ENCODE results near the gene FBXO31. TPM values are rescaled to one million over a fixed set of nuclear protein-coding genes. Genes with fewer than 3 reads are reported as not detected.
"Not testable (repeated sequence)": the region's sequence is repeated elsewhere in the genome, so short reads cannot be mapped to it uniquely, and the experiment has no call there.

Gene FBXO31
- total RNA-seq, 2 donors from 2014 or later, result 21.9 to 29.1 TPM

DNA sequence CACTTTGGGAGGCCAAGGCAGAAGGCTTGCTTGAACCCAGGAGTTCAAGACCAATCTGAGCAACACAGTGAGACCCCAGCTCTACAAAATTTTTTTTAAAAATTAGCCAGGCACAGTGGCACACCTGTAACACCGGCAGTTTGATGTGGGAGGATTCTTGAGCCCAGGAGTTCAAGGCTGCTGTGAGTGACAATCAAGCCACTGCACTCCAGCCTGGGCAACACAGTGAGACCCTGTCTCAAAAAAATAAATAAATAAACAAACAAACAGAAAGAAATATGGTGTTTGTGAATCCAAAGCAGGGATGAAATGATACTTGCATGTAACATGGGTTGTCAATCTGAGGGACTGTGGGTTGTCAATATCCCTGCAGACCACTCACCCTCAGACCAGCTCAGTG lies 16.6 kb downstream of the FBXO31 start:
- Mint-ChIP-seq H3K27ac (no peak overlapping the region), H3K4me1 (peaks cover 30% of the 10 kb centered on the region), H3K36me3 (ENCODE audit: low read depth) (peaks cover 30% of the 10 kb centered on the region), H3K27me3 (no peaks in the 10 kb centered on the region), H3K9me3 (no peaks in the 10 kb centered on the region), H3K4me3 (no peak overlapping the region)
- no peak for ATAC-seq (replicated peaks)

DNA sequence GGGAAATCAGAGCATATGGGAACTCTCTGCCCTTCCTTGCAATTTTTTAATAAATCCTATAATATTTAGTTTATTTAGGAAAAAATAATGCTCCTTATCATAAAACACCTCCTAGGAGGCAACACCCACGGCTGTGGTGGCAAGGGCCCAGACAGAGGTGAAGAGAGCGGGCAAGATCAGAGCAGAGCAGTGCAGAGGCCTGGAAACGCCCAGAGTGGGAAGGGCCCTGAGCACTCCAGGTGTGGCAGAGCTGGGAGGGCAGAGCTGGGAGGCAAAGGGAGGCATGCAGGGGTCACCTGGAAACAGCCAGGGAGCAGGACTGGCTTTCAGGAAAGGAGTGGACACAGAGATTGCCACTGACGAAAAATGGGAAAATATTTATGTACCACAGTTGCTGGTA lies 17.3 kb downstream of the FBXO31 start:
- Mint-ChIP-seq H3K36me3 (ENCODE audit: low read depth) (peaks cover 30% of the 10 kb centered on the region), H3K27me3 (no peaks in the 10 kb centered on the region), H3K4me3 (no peak overlapping the region), H3K27ac (no peak overlapping the region), H3K9me3 (no peaks in the 10 kb centered on the region), H3K4me1 (peaks cover 30% of the 10 kb centered on the region)
- no peak for ATAC-seq (replicated peaks)

- Mint-ChIP-seq H3K9me3 (no peaks in the 10 kb centered on the region), H3K36me3 (ENCODE audit: low read depth) (peaks cover 34% of the 10 kb centered on the region), H3K27ac (peak overlapping the region; percentile 66), H3K4me3 (no peak overlapping the region), H3K27me3 (no peaks in the 10 kb centered on the region), H3K4me1 (peaks cover 30% of the 10 kb centered on the region)
- no peak for ATAC-seq (replicated peaks)
Observed at GRCh38 chr16:87365021-87365713, 18.4 kb downstream of the FBXO31 start.

DNA sequence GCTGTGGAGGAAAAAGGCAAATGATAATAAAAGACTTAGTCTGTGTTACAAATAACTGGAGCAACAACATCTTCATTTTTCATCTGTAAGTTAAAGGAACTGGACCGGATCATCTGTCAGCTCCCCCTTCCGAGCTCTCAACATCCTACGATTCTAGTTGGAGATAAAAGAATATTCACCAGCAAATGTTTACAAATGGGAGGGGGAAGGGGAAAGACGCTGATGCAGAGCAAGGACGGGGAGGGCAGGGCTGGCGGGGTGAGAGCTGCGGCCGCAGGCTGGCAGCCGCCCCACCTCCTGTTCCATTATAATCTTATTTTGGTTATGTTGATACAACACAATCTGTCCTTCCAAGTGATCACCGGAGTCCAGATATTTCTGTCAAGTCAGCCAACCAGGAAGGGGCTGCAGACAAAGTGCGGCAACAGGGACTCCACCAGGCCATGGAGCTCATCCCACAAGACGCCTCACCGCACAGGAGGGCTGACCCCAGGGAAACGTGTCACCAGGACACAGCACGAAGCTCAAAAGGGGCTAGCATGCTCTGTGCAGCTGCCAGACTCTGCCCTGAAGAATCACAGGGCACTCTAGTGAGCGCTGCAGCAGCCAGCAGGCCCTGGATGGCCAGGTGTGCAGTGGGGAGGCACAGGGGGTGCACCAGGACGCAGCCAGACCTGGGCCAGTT lies 19.7 kb downstream of the FBXO31 start:
- Mint-ChIP-seq H3K36me3 (ENCODE audit: low read depth) (peaks cover 46% of the 10 kb centered on the region), H3K27ac (peak overlapping the region; percentile 66), H3K27me3 (no peaks in the 10 kb centered on the region), H3K9me3 (no peaks in the 10 kb centered on the region), H3K4me3 (no peak overlapping the region), H3K4me1 (peaks cover 24% of the 10 kb centered on the region)
- ATAC-seq (replicated peaks), result no peak

DNA sequence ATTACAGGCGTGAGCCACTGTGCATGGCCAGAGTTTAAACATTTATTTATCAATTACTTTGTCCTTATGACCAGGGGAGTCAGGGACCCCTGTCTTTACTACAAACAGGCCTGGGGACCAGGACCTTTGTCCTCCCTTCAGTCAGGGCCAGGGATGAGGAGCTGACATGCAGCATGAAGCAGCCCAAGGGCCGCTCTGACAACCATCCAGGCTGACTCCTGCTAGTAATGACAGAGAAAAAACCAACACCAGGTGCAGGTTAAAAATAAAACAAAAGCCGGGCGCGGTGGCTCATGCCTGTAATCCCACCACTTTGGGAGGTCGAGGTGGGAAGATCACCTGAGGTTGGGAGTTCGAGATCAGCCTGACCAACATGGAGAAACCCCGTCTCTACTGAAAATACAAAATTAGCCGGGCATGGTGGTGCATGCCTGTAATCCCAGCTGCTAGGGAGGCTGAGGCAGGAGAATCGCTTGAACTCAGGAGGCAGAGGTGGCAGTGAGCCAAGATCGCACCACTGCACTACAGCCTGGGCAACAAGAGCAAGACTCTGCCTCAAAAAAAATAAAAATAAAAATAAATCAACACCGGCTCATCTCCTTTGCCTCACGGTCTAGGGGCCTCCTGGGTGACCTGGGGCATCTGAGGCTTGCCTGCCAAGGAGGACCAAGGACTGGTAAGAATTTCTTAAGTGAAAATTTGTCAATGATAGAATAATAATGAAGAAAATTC lies 20.6 kb downstream of the FBXO31 start:
- H3K27me3 Mint-ChIP-seq; ATAC-seq (replicated peaks); H3K4me3 Mint-ChIP-seq; H3K9me3 Mint-ChIP-seq: not testable (repeated sequence)
- peak overlapping the region; percentile 42 for H3K27ac Mint-ChIP-seq
- peaks cover 55% of the 10 kb centered on the region for H3K36me3 Mint-ChIP-seq (ENCODE audit: low read depth)
- peaks cover 18% of the 10 kb centered on the region for H3K4me1 Mint-ChIP-seq

DNA sequence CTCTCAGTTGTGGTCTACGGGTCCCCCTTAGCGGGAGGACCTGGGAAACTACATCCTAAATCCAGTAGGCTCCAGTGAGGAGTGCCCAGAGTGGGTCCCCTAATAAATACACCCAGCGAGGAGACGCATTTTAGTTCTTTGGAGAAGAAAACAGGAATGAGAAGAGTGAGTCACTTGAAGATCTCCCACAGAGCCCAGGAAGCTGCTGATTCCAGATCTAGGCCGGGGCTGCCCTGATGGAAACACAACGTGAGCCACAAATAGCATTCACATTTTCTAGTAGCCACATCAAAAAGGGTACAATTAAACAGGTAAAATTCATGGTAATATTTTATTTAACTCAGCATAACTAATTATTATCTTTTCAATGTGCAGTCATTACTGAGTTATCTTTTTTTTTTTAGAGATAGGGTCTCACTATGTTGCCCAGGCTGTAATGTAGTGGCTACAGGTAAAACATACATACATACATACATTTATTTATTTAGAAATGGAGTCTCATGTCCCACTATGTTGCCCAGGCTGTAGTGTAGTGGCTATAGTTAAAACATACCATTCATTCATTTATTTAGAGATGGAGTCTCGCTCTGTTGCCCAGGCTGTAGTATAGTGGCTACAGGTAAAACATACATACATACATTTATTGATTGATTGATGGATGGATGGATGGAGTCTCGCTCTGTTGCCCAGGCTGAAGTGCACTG lies 21.5 kb downstream of the FBXO31 start:
- Mint-ChIP-seq H3K27me3 (no peaks in the 10 kb centered on the region), H3K27ac (no peak overlapping the region), H3K4me3 (no peak overlapping the region), H3K4me1 (peaks cover 13% of the 10 kb centered on the region), H3K9me3 (no peaks in the 10 kb centered on the region), H3K36me3 (ENCODE audit: low read depth) (peaks cover 59% of the 10 kb centered on the region)
- ATAC-seq (replicated peaks), result no peak

DNA sequence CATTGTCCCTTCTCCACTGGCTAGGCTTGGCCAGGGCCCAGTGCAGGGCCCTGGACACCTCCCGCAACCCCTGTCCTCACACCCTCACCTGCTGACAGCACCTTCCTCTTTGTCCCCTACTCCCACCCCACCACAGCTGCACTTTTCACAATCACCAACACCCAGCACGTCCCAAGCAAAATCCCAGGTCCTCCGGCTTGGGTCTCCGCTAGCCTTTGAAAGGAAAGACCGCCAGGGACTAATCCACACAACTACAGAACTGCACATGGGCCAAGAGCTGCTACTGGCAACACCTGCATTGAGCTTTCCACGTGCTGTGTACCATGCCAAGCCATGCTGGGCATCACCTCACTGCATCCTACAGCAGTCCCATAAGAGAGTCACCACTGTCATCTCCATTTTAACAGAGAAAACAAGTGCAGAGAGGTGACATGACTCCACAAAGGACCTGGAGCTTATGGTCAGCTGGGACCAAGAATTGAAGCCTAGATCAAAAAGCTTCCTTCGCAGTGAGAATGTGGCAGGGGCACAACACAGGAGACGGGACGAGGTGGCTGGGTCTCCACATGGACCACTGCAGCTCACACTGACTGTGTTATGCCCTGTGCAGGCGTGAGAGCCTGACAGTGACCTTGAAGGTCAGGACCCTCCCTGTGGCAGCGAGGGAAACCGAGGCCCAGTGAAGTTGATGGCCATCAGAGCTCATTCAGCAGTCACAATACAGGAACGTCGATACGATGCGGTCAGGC lies 22.5 kb downstream of the FBXO31 start:
- H3K4me1 Mint-ChIP-seq, result peaks cover 7% of the 10 kb centered on the region
- H3K9me3 Mint-ChIP-seq, result no peaks in the 10 kb centered on the region
- peak overlapping the region; percentile 28 for H3K27ac Mint-ChIP-seq
- no peak overlapping the region for H3K4me3 Mint-ChIP-seq
- no peaks in the 10 kb centered on the region for H3K27me3 Mint-ChIP-seq
- peaks cover 59% of the 10 kb centered on the region for H3K36me3 Mint-ChIP-seq (ENCODE audit: low read depth)
- no peak for ATAC-seq (replicated peaks)

DNA sequence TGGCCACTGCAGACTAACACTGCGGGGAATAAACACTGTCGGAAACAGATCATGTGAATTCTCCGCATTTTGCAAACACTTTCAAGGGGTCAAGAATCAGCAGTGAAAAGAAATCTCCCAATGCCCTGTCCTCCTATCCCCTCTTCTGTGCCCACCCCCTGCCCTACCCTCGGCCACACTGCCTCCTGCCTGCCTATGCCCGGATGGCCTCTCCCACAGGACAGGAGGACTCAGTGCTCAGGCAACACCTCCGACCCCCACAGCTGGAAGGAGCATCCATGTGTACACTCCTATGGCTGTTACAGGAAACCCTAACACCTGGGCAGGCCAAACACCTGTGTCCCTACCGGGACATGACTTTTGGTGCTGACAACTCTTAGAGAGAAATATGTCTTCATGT lies 24.5 kb downstream of the FBXO31 start:
- H3K27ac Mint-ChIP-seq, result no peak overlapping the region

DNA sequence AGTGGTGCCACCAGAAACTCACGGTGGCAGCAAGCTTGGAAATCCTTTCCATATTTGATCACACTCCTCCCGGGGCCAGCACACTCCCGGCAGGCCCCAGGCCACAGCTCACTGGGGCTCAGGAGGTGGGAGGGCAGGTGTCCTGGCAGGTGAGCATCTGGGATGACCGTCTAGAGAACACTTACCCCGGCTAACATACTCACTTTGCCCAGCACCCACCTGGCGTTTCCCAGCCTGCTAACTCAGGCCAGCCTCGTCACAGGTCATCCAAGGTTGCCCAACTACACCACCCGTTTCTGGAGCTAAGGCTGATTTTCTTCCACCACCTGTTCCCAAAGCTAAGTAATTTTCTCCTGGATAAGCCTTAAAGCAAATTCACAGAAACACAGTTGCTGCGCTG lies 24.9 kb downstream of the FBXO31 start:
- Mint-ChIP-seq H3K27ac (no peak overlapping the region), H3K36me3 (ENCODE audit: low read depth) (peaks cover 61% of the 10 kb centered on the region), H3K4me1 (no peaks in the 10 kb centered on the region), H3K4me3 (no peak overlapping the region), H3K9me3 (no peaks in the 10 kb centered on the region), H3K27me3 (no peaks in the 10 kb centered on the region)
- no peak for ATAC-seq (replicated peaks)

More for the DNA sequence above, 24.5 kb downstream of the FBXO31 start:
- Mint-ChIP-seq H3K4me1 (no peaks in the 10 kb centered on the region), H3K27me3 (no peaks in the 10 kb centered on the region), H3K4me3 (no peak overlapping the region), H3K36me3 (ENCODE audit: low read depth) (peaks cover 63% of the 10 kb centered on the region), H3K9me3 (no peaks in the 10 kb centered on the region)
- ATAC-seq (replicated peaks), result no peak

DNA sequence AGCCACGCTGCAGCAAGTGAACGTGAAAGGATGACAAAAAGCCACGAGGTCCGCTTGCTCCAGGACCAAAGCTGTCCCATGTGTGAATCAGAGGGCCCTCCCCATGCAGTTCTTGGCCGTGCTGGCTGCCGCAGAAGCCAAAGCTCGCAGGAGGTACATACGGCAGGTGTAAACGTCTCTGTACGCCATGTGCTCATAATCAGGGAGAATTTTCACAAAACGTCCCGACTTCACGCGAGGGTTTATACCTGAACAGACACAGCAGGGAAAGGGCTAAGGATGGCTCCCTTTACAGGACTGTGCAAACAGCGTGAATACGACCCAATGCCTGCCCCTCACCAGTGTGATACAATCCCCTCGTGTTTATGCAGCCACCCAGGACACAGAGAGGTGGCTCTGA lies 25.3 kb downstream of the FBXO31 start:
- H3K27me3 Mint-ChIP-seq, result no peaks in the 10 kb centered on the region
- peaks cover 57% of the 10 kb centered on the region for H3K36me3 Mint-ChIP-seq (ENCODE audit: low read depth)
- no peak overlapping the region for H3K4me3 Mint-ChIP-seq
- H3K9me3 Mint-ChIP-seq, result no peaks in the 10 kb centered on the region
- no peak overlapping the region for H3K27ac Mint-ChIP-seq
- ATAC-seq (replicated peaks), result no peak
- H3K4me1 Mint-ChIP-seq, result no peaks in the 10 kb centered on the region

- Mint-ChIP-seq H3K4me1 (no peaks in the 10 kb centered on the region), H3K36me3 (ENCODE audit: low read depth) (peaks cover 54% of the 10 kb centered on the region), H3K27ac (no peak overlapping the region), H3K27me3 (no peaks in the 10 kb centered on the region), H3K4me3 (no peak overlapping the region), H3K9me3 (no peaks in the 10 kb centered on the region)
- ATAC-seq (replicated peaks), result no peak
Observed at GRCh38 chr16:87356491-87356853, 27.1 kb downstream of the FBXO31 start.

- H3K9me3 Mint-ChIP-seq, result no peaks in the 10 kb centered on the region
- peaks cover 46% of the 10 kb centered on the region for H3K36me3 Mint-ChIP-seq (ENCODE audit: low read depth)
- no peak for ATAC-seq (replicated peaks)
- no peak overlapping the region for H3K27ac Mint-ChIP-seq
- H3K27me3 Mint-ChIP-seq, result no peaks in the 10 kb centered on the region
- H3K4me3 Mint-ChIP-seq, result no peak overlapping the region
- H3K4me1 Mint-ChIP-seq, result no peaks in the 10 kb centered on the region
Observed at GRCh38 chr16:87353613-87354012, 30.0 kb downstream of the FBXO31 start.

DNA sequence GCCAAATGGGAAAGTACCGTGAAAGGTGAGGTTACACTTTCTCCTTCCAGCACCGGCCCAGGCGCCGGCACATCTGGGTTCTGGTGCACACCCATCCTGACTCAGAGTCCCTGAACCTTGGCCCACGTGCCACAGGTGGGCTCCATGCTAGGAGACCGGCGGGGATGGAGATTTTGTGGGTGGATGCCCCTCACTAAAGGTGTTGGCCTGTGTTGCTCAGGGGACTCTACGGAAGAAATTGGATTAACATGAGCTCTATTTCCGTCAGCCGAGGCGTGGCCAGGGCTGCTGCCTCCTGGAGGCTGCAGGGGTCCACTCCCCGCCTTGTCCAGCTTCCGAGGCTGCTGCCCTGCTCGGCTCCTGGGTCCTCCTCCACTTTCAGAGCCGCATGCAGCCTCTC lies 30.8 kb downstream of the FBXO31 start:
- Mint-ChIP-seq H3K27me3 (no peaks in the 10 kb centered on the region), H3K27ac (no peak overlapping the region), H3K4me1 (no peaks in the 10 kb centered on the region), H3K36me3 (ENCODE audit: low read depth) (peaks cover 39% of the 10 kb centered on the region), H3K9me3 (no peaks in the 10 kb centered on the region), H3K4me3 (no peak overlapping the region)
- no peak for ATAC-seq (replicated peaks)

- Mint-ChIP-seq H3K27ac (no peak overlapping the region), H3K27me3 (no peaks in the 10 kb centered on the region), H3K4me1 (no peaks in the 10 kb centered on the region), H3K4me3 (no peak overlapping the region), H3K36me3 (ENCODE audit: low read depth) (peaks cover 26% of the 10 kb centered on the region), H3K9me3 (no peaks in the 10 kb centered on the region)
- no peak for ATAC-seq (replicated peaks)
Observed at GRCh38 chr16:87351320-87351698, 32.3 kb downstream of the FBXO31 start.

Measured in activated T-helper 17 cell treated with anti-CD3 and anti-CD28 coated beads, Interleukin-2, amount 50 U/mL, for 72 hours (primary cell).